Endothelial cell of umbilical vein (primary cell): ENCODE results near the gene TSN. TPM values are rescaled to one million over a fixed set of nuclear protein-coding genes. Genes with fewer than 3 reads are reported as not detected.

Experiments used
- BruUV-seq: library from RNA; stranded (reverse); fragments of 400-500 nt; replicated peaks from 2 replicates; lab custom pipeline; 2021; lab: Mats Ljungman, UMichigan
- CTCF ChIA-PET: fragments of 300-600, 350-600 bp; sonication (Branson Sonifier 250); formaldehyde crosslinking; loops from one replicate; lab custom pipeline; 2021; ENCODE audit warnings: antibody characterized with exemption, inconsistent platforms; lab: Charles Lee
- POLR2A ChIA-PET: fragments of 300-600, 350-600 bp; sonication (Branson Sonifier 250); formaldehyde crosslinking; loops from one replicate; lab custom pipeline; 2021; ENCODE audit warnings: antibody characterized with exemption, inconsistent platforms; lab: Charles Lee
- DNase-seq: peaks from one replicate; pipeline ENCODE4 v3.0.0-alpha.2; 2011; ENCODE audit warnings: low read depth, low spot score
- FAIRE-seq: peaks from 2 replicates; lab custom pipeline; 2011; peaks lifted over from hg19 to GRCh38; lab: Jason Lieb, UNC
- H2AFZ ChIP-seq: 2 replicates; pipeline ENCODE4 v1.6.0; 2012; ENCODE audit warnings: low read depth, low read length, control low read depth, inconsistent platforms
- H3K27ac ChIP-seq: 2 replicates; pipeline ENCODE4 v1.5.1; 2011; ENCODE audit warnings: low read depth, mild to moderate bottlenecking, control low read depth, low read length, moderate library complexity; ENCODE audit not compliant: insufficient read depth
- H3K27me3 ChIP-seq, 2 experiments: 2 replicates each; pipeline versions ENCODE4 v1.6.0 to v1.6.1; 2011; ENCODE audit warnings: low read length in 2 of 2, mixed read lengths in 1 of 2; ENCODE audit not compliant: control insufficient read depth in 2 of 2, insufficient read depth in 2 of 2
- H3K36me3 ChIP-seq, 2 experiments: 2 replicates in 1 of 2; 3 replicates in 1 of 2; pipeline ENCODE4 v1.5.1; 2011; ENCODE audit warnings: low read length in 2 of 2, mild to moderate bottlenecking in 1 of 2, moderate library complexity in 1 of 2; ENCODE audit not compliant: control insufficient read depth in 2 of 2, insufficient read depth in 2 of 2; ENCODE audit errors: extremely low read depth in 1 of 2
- H3K4me1 ChIP-seq: 3 replicates; pipeline ENCODE4 v1.5.1; 2011; ENCODE audit warnings: mild to moderate bottlenecking, low read length; ENCODE audit not compliant: control insufficient read depth, insufficient read depth; ENCODE audit errors: extremely low read depth
- H3K4me2 ChIP-seq: 2 replicates; pipeline ENCODE4 v1.6.1; 2011; ENCODE audit warnings: low read length, control low read depth, mixed read lengths; ENCODE audit not compliant: insufficient read depth
- H3K4me3 ChIP-seq, 3 experiments: fragments of 200-600 bp in 1 of 3; sonication (generic), shearing (Covaris generic) in 1 of 3; replicated peaks in 1 of 3; 2 replicates each; pipeline ENCODE4 v1.5.1; 2011 to 2016; ENCODE audit warnings: control low read depth in 3 of 3, low read length in 3 of 3, mild to moderate bottlenecking in 2 of 3, inconsistent platforms in 1 of 3, low read depth in 1 of 3, moderate library complexity in 1 of 3; ENCODE audit not compliant: insufficient read depth in 1 of 3
- H3K79me2 ChIP-seq: 2 replicates; pipeline ENCODE4 v1.6.0; 2012; ENCODE audit warnings: low read length, inconsistent platforms; ENCODE audit not compliant: control insufficient read depth, insufficient read depth
- H3K9ac ChIP-seq: replicated peaks from 2 replicates; pipeline ENCODE3; 2011; ENCODE audit warnings: low read length, control low read depth; ENCODE audit not compliant: insufficient read depth; ENCODE audit errors: extremely low read depth
- H3K9me1 ChIP-seq: replicated peaks from 3 replicates; pipeline ENCODE4 v1.6.0; 2011; ENCODE audit warnings: mild to moderate bottlenecking, low read length; ENCODE audit not compliant: control insufficient read depth, insufficient read depth; ENCODE audit errors: extremely low read depth
- H3K9me3 ChIP-seq: replicated peaks from 2 replicates; pipeline ENCODE4 v1.5.1; 2012; ENCODE audit warnings: low read length, inconsistent platforms; ENCODE audit not compliant: control insufficient read depth, insufficient read depth
- H4K20me1 ChIP-seq: replicated peaks from 2 replicates; pipeline ENCODE3; 2011; ENCODE audit warnings: mild to moderate bottlenecking, low read length; ENCODE audit not compliant: control insufficient read depth, insufficient read depth; ENCODE audit errors: extremely low read depth
- CTCF ChIP-seq, 2 donors: IDR thresholded peaks; 1 replicate in 1 of 2; 2 replicates in 1 of 2; pipeline ENCODE4 v1.5.1; 2011; ENCODE audit warnings: low read length in 2 of 2, mild to moderate bottlenecking in 2 of 2, moderate library complexity in 2 of 2, control low read depth in 1 of 2, inconsistent platforms in 1 of 2, low read depth in 1 of 2; ENCODE audit not compliant: insufficient read depth in 1 of 2; ENCODE audit errors: extremely low read depth in 1 of 2
- EZH2 ChIP-seq: IDR thresholded peaks from 2 replicates; pipeline ENCODE4 v1.6.1; 2012; ENCODE audit warnings: borderline replicate concordance, low read depth, mild to moderate bottlenecking, moderate library complexity, low read length, inconsistent platforms; ENCODE audit not compliant: severe bottlenecking
- FOS ChIP-seq: IDR thresholded peaks from 2 replicates; pipeline ENCODE4 v1.6.1; 2011; ENCODE audit warnings: mild to moderate bottlenecking, low read length, moderate library complexity, borderline replicate concordance; ENCODE audit not compliant: insufficient read depth
- GATA2 ChIP-seq: IDR thresholded peaks from 2 replicates; pipeline ENCODE4 v1.7.0; 2011; ENCODE audit warnings: low read depth, mild to moderate bottlenecking, moderate library complexity, mixed read lengths, low read length; ENCODE audit not compliant: insufficient read length, insufficient read depth
- JUN ChIP-seq: IDR thresholded peaks from 2 replicates; pipeline ENCODE4 v1.6.1; 2011; ENCODE audit warnings: borderline replicate concordance, low read depth; ENCODE audit not compliant: insufficient read length, insufficient read depth
- MAX ChIP-seq: IDR thresholded peaks from 2 replicates; pipeline ENCODE4 v1.6.1; 2011; ENCODE audit not compliant: insufficient read depth, insufficient read length
- MYC ChIP-seq: IDR thresholded peaks from one replicate; pipeline ENCODE4 v1.6.1; 2011; ENCODE audit warnings: mild to moderate bottlenecking, low read depth, low read length
- POLR2A ChIP-seq: IDR thresholded peaks from 2 replicates; pipeline ENCODE4 v1.6.1; 2012; ENCODE audit warnings: low read depth, mild to moderate bottlenecking, control low read depth, low read length
- POLR2AphosphoS5 ChIP-seq: IDR thresholded peaks from 2 replicates; pipeline ENCODE4 v1.6.1; 2012; ENCODE audit warnings: low read depth, mild to moderate bottlenecking, control low read depth, low read length, moderate library complexity; ENCODE audit not compliant: insufficient read depth
- dilution Hi-C: fragments of 300-500 bp; cut with MboI; formaldehyde crosslinking; loops from one replicate; pipeline ENCODE4 v1.15.0; 2019; ENCODE audit warnings: low sequenced_read_pairs; ENCODE audit not compliant: extremely low pct_ligation_motif_present
- intact Hi-C: fragments of 100-400 bp; cut with micrococcal nuclease; formaldehyde crosslinking; loops from one replicate; pipeline ENCODE4 v1.10.0; 2022
- polyA plus RNA-seq, 4 experiments: library from polyadenylated mRNA; depleted of rRNA in 3 of 4; stranded (reverse) in 3 of 4; unstranded in 1 of 4; fragments of >200 nt; gene quantifications; 2 replicates each; pipeline versions ENCODE4 v1.2.1 to v1.2.3, GENCODE V29; 2011 to 2012; ENCODE audit warnings: missing spikeins in 1 of 4
- total RNA-seq: library from RNA; stranded (reverse); gene quantifications from 2 replicates; pipeline ENCODE4 v1.2.3, GENCODE V29; 2021

TSN gene
- total and polyA plus RNA-seq, 2 donors (not counting 3 experiments of a cell fraction or from before 2014, with no cell fraction given), result 33.2 to 76.1 TPM

- intact Hi-C loops, result no loop called here
- H3K4me3 ChIP-seq, result no peak overlapping the region
- dilution Hi-C loops, result no loop called here
- DNase-seq (no peak), FAIRE-seq (no peak)
- no peak for TF ChIP-seq FOS
- TF ChIP-seq EZH2, result no peak
- no peak for TF ChIP-seq CTCF (IDR thresholded peaks at IDR 0.05; ENCODE audit: extremely low read depth in 1 of 2, insufficient read depth in 1 of 2, low read depth in 1 of 2, low read length in 2 of 2)
- no peak for TF ChIP-seq GATA2
- TF ChIP-seq POLR2AphosphoS5, result no peak
- no peak for TF ChIP-seq POLR2A
- TF ChIP-seq JUN, result no peak
- TF ChIP-seq MYC, result no peak
- TF ChIP-seq MAX, result no peak
- H3K27ac ChIP-seq, result no peak overlapping the region
- H4K20me1 ChIP-seq, result no peaks in the 10 kb centered on the region
- H3K27me3 ChIP-seq, result peaks cover 3 to 5% of the 10 kb centered on the region in 2 experiments
- no peaks in the 10 kb centered on the region for H3K4me1 ChIP-seq
- ChIA-PET CTCF (no interaction called here), POLR2A (no interaction called here)
- no peak overlapping the region for H3K4me2 ChIP-seq
- no peaks in the 10 kb centered on the region for H3K9me1 ChIP-seq
- H3K79me2 ChIP-seq, result no peaks in the 10 kb centered on the region
- no TSS peak for BruUV-seq
- H3K36me3 ChIP-seq, result no peaks in the 10 kb centered on the region
- H3K9me3 ChIP-seq, result no peaks in the 10 kb centered on the region
- no peak overlapping the region for H2AFZ ChIP-seq
- no peak overlapping the region for H3K9ac ChIP-seq
These were observed 27.7 kb downstream of the TSN start for GRCh38 chr2:121783180-121783579.
